Dermis microvascular lymphatic vessel endothelial cell (primary cell): ENCODE results near the gene PLPP7. TPM values are rescaled to one million over a fixed set of nuclear protein-coding genes. Genes with fewer than 3 reads are reported as not detected.

ENCODE experiments used
- total RNA-seq: library from RNA; depleted of rRNA; stranded (reverse); fragments of >200 nt; gene quantifications from 2 replicates; pipeline ENCODE4 v1.2.1, GENCODE V29; 2014

PLPP7 gene
- total RNA-seq, 1 donor from 2014 or later = 2.3 TPM

Other genes starting within 250 kb of the PLPP7 start
- 1.6 and 2.4 TPM in 2 replicates for gene AIF1L, start 193.2 kb upstream of the PLPP7 start, total RNA-seq
- gene NUP214, start 164.1 kb upstream of the PLPP7 start, total RNA-seq = 7.6 and 10.2 TPM in 2 replicates
- gene FAM78A, start 13.2 kb upstream of the PLPP7 start, total RNA-seq = 3.3 and 4.0 TPM in 2 replicates
- 31.1 and 55.5 TPM in 2 replicates for gene PRRC2B, start 104.4 kb downstream of the PLPP7 start, total RNA-seq
- gene POMT1, start 213.2 kb downstream of the PLPP7 start, total RNA-seq = 21.1 and 28.4 TPM in 2 replicates
- gene UCK1, start 241.5 kb downstream of the PLPP7 start, total RNA-seq = 14.0 and 20.6 TPM in 2 replicates